CMK (cell line): ENCODE results near the gene DIDO1.
A peak's percentile ranks its signal among the peaks of the same experiment; 100 is the strongest.
"Not testable (repeated sequence)": the region's sequence is repeated elsewhere in the genome, so short reads cannot be mapped to it uniquely, and the experiment has no call there.

Source experiments
- DNase-seq: peaks from one replicate; pipeline ENCODE4 v3.0.0-alpha.2; 2010; ENCODE audit warnings: low read depth

Gene DIDO1

GRCh38 chr20:62879275-62880146 is 46.8 kb downstream of the DIDO1 start:
- no peak for DNase-seq

GRCh38 chr20:62878244-62879038 is 47.9 kb downstream of the DIDO1 start:
- no peak for DNase-seq

- no peak for DNase-seq
Measured at GRCh38 chr20:62876902-62877816, 49.1 kb downstream of the DIDO1 start.

GRCh38 chr20:62876501-62876901 is 49.8 kb downstream of the DIDO1 start:
- no peak for DNase-seq

DNA sequence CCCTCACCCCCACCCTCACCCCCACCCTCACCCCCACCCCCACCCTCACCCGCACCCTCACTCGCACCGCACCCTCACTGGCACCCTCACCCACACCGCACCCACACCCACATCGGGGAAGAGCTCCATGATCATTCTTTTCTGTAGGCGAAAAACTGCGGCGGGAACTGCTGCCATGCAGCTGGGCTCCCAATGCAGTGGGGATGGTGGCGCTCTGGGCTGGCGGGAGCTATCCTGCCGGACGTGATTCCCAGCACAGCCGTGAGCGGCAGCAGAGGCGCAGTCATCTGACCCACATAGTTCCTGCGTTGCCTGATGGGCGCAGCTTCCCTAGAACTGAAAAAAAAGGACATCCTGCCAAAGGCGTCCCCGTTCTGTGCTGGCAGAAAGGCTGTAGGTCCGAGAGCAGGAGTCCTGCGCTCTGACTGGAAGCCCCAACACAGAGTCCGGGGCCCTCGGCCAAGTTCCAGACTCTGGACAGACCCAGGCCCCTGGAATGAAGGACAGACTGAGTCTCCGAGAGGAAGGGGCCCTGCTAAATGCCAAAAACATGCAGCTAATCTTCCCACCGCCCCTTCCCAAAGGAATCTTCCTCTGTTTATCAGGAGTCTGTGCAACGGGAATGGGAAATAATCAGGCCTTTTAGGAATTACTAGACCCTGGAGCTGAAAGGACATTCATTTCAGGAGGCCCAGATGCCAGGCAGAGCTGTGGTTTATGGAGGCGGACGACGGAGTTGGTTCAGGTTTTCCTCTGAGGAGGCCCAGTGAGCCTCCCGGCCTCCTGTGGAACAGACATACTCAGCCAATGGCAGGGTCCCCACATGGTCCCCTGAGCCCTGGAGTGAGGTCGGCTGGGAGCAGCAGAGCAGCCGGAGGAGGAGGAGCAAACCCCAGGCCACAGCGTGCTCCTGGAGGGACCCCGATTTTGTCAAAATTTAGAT is 50.6 kb downstream of the DIDO1 start:
- DNase-seq: no peak

DNA sequence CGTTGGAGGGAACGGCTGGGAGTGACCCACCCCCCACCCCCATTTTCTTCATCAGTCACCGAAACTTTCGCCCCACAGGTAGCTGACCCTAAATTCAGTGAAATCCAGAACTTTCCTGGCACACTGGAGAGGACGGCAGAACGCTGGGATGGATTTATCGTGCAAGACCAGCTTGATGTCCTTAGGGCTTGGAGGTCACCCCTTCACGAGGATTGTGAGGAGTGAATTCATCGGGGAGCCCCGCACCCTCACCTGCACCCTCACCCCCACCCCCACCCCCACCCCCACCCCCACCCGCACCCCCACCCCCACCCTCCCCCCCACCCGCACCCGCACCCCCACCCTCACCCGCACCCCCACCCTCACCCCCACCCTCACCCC is 51.4 kb downstream of the DIDO1 start:
- no peak for DNase-seq

DNA sequence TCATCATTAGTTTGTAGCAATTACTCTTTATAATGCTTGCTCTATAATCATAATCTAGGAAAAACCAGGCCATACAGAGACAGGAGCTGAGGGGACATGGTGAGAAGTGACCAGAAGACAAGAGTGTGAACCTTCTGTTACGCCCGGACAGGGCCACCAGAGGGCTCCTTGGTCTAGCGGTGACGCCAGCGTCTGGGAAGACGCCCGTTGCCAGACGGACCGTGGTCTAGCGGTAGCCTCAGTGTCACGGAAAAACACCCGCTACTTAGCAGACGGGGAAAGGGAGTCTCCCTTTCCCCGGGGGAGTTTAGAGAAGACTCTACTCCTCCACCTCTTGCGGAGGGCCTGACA is 52.6 kb downstream of the DIDO1 start:
- not testable (repeated sequence) for DNase-seq

- no peak for DNase-seq
Measured at GRCh38 chr20:62873280-62873679, 53.0 kb downstream of the DIDO1 start.

DNA sequence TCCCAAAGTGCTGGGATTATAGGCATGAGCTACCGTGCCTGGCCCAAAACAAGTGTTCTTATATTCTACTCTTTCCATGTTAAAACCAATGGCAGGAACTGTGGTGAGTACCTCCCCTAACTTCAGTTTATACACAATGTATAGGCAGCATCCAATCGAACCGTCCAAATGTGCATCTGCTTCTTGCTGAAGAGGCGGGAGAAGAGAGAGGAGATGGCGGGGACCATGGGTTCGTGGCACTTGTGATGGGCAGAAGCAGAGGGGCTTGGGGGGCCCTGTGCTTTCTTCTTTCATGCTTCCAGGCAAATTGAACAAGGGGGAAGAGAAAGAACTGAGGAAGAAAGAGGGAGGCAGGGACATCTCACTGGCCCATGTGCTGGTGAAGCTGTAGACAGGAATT is 53.4 kb downstream of the DIDO1 start:
- no peak for DNase-seq

- no peak for DNase-seq
Measured at GRCh38 chr20:62872184-62872847, 54.0 kb downstream of the DIDO1 start.

DNA sequence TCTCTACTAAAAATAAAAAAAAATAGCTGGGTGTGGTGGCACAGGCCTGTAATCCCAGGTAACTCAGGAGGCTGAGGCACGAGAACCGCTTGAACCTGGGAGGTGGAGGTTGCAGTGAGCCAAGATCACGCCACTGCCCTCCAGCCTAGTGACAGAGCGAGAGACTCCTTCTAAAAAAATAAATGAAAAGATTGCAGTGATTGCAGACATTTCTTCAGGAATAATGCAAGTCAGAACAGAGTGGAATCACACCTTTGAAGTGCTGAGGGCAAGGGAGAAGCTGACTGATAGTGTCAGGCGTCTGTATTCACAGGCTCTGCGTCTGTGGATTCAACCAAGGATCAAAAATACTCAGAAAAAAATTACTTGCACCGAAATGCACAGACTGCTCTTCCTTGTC is 62.1 kb downstream of the DIDO1 start:
- no peak for DNase-seq

DNA sequence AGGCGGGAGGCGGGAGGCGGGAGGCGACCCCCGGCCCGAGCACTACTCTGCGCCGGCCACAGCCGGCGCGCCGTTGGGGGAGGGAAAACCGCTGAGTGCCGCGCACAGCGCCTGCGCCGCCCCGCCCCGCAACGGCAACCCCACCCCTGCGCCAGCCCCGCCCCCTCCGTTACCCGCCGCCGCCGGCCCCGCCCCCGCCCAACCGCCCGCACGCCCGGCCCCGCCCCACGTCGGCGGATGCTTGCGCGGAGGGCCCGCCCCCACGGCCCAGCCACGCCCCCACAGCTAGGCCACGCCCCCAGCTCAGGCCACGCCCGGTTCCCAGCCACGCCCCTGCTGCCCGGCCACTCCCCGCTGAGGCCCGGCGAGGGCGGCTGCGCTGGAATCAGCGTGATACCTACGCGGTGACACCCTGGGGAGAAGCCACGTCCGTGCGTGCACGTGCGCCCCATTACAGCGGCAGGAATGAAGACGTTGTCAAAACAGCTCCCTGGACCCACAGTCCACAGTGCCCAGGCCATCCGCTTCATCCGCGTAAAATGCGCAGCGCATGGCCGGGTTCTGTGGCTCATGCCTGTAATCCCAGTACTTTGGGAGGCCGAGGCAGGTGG is 64.5 kb downstream of the DIDO1 start, which contains the start of gene TCFL5:
Gene TCFL5, minus strand, starts transcription at position 97 of the 611 bp plus-strand sequence. CDS start 152 bp downstream, outside the sequence.
- DNase-seq: peak; percentile 78

- no peak for DNase-seq
Measured at GRCh38 chr20:62860924-62861691, 65.2 kb downstream of the DIDO1 start.

- no peak for DNase-seq
Measured at GRCh38 chr20:62860391-62860923, 65.8 kb downstream of the DIDO1 start.

GRCh38 chr20:62859721-62860120 is 66.6 kb downstream of the DIDO1 start:
- DNase-seq: no peak

DNA sequence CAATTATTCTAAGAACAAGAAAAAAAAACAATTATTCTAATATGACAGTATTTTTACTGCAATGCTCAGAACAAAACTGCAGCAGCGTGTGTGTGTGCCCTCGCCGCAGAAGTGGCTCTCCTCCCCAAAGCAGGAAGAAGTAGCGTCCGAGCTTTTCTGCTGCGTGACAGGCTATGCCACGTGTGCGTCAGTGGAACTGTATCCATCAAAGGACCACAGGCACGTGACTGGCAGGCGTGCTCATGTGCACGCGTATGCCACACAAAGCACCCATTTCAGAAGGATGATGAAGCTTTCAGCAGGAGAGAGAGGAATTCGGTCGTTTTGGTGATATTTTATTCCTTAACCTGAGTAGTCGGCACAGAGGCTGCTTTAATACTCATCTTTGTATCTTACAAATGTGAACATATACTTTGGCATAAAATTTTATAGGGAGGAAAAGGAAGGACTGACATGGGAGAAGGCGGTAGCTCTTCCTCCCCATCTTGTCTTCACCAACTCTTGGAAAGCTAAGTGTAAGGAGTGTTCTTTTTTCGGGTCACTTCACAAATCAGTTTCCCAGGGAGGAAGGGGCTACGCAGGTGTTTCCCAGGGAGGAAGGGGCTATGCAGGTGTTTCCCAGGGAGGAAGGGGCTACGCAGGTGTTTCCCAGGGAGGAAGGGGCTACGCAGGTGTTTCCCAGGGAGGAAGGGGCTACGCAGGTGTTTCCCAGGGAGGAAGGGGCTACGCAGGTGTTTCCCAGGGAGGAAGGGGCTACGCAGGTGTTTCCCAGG is 68.1 kb downstream of the DIDO1 start:
- DNase-seq: no peak

DNA sequence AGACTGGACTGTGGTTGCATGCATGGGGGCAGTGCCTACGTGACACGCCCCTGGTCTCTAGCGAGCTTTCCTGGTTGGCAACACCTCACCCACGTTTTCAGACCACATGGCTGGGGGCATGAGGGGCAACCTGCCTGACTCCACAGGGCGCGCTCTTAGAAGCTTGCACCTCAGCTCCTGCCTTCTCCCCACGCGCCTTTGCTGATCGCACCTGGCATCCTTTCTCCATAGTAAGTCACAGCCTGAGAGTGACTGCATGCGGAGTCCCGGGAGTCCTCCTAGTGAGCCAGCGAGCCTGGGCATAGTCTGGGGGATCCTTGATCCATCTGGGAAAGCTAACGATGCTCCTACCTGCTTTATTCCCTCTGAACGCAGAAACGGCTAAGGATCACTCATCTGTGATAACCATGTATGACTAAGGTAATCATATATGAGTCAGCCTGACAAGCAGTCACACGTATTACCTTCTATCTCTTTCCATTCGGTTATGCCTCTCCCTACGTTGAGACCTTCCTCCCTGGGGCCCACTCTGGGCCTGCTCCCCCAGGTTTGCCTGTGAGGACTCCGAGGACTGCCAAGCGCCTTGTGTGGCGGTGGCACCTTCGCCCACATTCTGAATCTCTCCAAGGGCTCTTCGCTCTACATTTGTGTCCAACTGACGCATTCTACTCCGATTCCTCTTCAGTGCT is 69.2 kb downstream of the DIDO1 start:
- DNase-seq: no peak

GRCh38 chr20:62855120-62855519 is 71.2 kb downstream of the DIDO1 start:
- no peak for DNase-seq
